HEK293 (cell line): ENCODE results near the gene RIMKLA.
A peak's percentile ranks its signal among the peaks of the same experiment; 100 is the strongest.

Experiments
- FEZF1 ChIP-seq: fragments of 450-650 bp; formaldehyde crosslinking; IDR thresholded peaks from 2 replicates; pipeline ENCODE4 v1.5.1; 2016; ENCODE audit warnings: missing biosample characterization, missing genetic modification characterization
- HOXD13 ChIP-seq: sonication (generic); formaldehyde crosslinking; IDR thresholded peaks from 2 replicates; pipeline ENCODE4 v1.8.0; 2022; ENCODE audit warnings: missing genetic modification reagents, borderline replicate concordance
- KLF16 ChIP-seq: fragments of 450-650 bp; formaldehyde crosslinking; IDR thresholded peaks from 2 replicates; pipeline ENCODE4 v1.5.1; 2017; ENCODE audit warnings: missing biosample characterization, missing genetic modification characterization
- KLF9 ChIP-seq: fragments of 450-650 bp; formaldehyde crosslinking; IDR thresholded peaks from 2 replicates; pipeline ENCODE4 v1.5.1; 2016; ENCODE audit warnings: missing biosample characterization, missing genetic modification characterization, low read depth
- PATZ1 ChIP-seq: fragments of 450-650 bp; formaldehyde crosslinking; IDR thresholded peaks from 2 replicates; pipeline ENCODE4 v1.5.1; 2016; ENCODE audit warnings: missing biosample characterization, missing genetic modification characterization
- PRDM10 ChIP-seq: fragments of 450-650 bp; formaldehyde crosslinking; IDR thresholded peaks from 2 replicates; pipeline ENCODE4 v1.5.1; 2016; ENCODE audit warnings: missing biosample characterization, missing genetic modification characterization
- ZBTB20 ChIP-seq: fragments of 450-650 bp; formaldehyde crosslinking; IDR thresholded peaks from 2 replicates; pipeline ENCODE4 v1.5.1; 2016; ENCODE audit warnings: missing biosample characterization, missing genetic modification characterization
- ZBTB26 ChIP-seq: fragments of 450-650 bp; formaldehyde crosslinking; optimal IDR thresholded peaks from 2 replicates; pipeline ENCODE3; 2016; ENCODE audit warnings: missing biosample characterization, mild to moderate bottlenecking, missing genetic modification characterization
- ZBTB49 ChIP-seq: fragments of 450-650 bp; formaldehyde crosslinking; IDR thresholded peaks from 2 replicates; pipeline ENCODE4 v1.5.1; 2016; ENCODE audit warnings: missing biosample characterization, missing genetic modification characterization, low read depth
- ZFHX2 ChIP-seq: fragments of 450-650 bp; formaldehyde crosslinking; conservative IDR thresholded peaks from 2 replicates; pipeline ENCODE4 v1.5.1; 2016; ENCODE audit warnings: missing biosample characterization, missing genetic modification characterization
- ZNF112 ChIP-seq: fragments of 450-650 bp; formaldehyde crosslinking; IDR thresholded peaks from 2 replicates; pipeline ENCODE4 v1.5.0; 2017; ENCODE audit warnings: missing biosample characterization, missing genetic modification characterization
- ZNF174 ChIP-seq: fragments of 450-650 bp; formaldehyde crosslinking; IDR thresholded peaks from 2 replicates; pipeline ENCODE4 v1.5.0; 2017; ENCODE audit warnings: missing biosample characterization, mild to moderate bottlenecking, missing genetic modification characterization
- ZNF221 ChIP-seq: fragments of 450-650 bp; formaldehyde crosslinking; IDR thresholded peaks from 2 replicates; pipeline ENCODE4 v1.5.1; 2017; ENCODE audit warnings: missing biosample characterization, missing genetic modification characterization, borderline replicate concordance
- ZNF23 ChIP-seq: fragments of 450-650 bp; formaldehyde crosslinking; IDR thresholded peaks from 2 replicates; pipeline ENCODE4 v1.5.1; 2016; ENCODE audit warnings: missing biosample characterization, missing genetic modification characterization, borderline replicate concordance
- ZNF362 ChIP-seq: fragments of 450-650 bp; formaldehyde crosslinking; IDR thresholded peaks from 2 replicates; pipeline ENCODE4 v1.5.1; 2016; ENCODE audit warnings: missing biosample characterization, missing genetic modification characterization
- ZNF398 ChIP-seq: fragments of 450-650 bp; formaldehyde crosslinking; IDR thresholded peaks from 2 replicates; pipeline ENCODE4 v1.5.1; 2017; ENCODE audit warnings: missing biosample characterization, missing genetic modification characterization
- ZNF560 ChIP-seq: fragments of 450-650 bp; formaldehyde crosslinking; IDR thresholded peaks from 2 replicates; pipeline ENCODE4 v1.5.1; 2017; ENCODE audit warnings: missing biosample characterization, missing genetic modification characterization, borderline replicate concordance
- ZSCAN30 ChIP-seq: fragments of 450-650 bp; IDR thresholded peaks from 2 replicates; pipeline ENCODE4 v1.5.1; 2018; ENCODE audit warnings: missing biosample characterization, mild to moderate bottlenecking, missing genetic modification characterization, moderate library complexity

RIMKLA gene

GRCh38 chr1:42379794-42380585, 602 bp upstream of the RIMKLA start (continued):
- TF ChIP-seq ZNF398 (tag by site-specific recombination) (peak; percentile 65), ZNF362 (no peak), ZNF221 (tag by site-specific recombination) (no peak), FEZF1 (tag by site-specific recombination) (no peak), ZNF23 (tag by site-specific recombination) (no peak), KLF16 (tag by site-specific recombination) (0 out of 2 replicates have a peak, but pooled peaks have one; percentile 39), HOXD13 (CRISPR knock-in tag) (no peak), PATZ1 (tag by site-specific recombination) (peak; percentile 53; the same call in 1 of the 2 replicates), PRDM10 (tag by site-specific recombination) (no peak), ZSCAN30 (tag by site-specific recombination) (0 out of 2 replicates have a peak, but pooled peaks have one; percentile 33), ZNF112 (no peak), ZBTB49 (tag by site-specific recombination) (no peak), ZFHX2 (tag by site-specific recombination) (peak; percentile 58), ZNF174 (tag by site-specific recombination) (no peak), KLF9 (no peak), ZBTB26 (tag by site-specific recombination) (no peak), ZNF560 (no peak), ZBTB20 (peak; percentile 78)
